Endothelial cell of umbilical vein (primary cell): ENCODE measurements around the gene ADAM30. TPM values are rescaled to one million over a fixed set of nuclear protein-coding genes. Genes with fewer than 3 reads are reported as not detected.

Source experiments
- BruUV-seq: library from RNA; stranded (reverse); fragments of 400-500 nt; replicated peaks from 2 replicates; lab custom pipeline; 2021; lab: Mats Ljungman, UMichigan
- CTCF ChIA-PET: fragments of 300-600, 350-600 bp; sonication (Branson Sonifier 250); formaldehyde crosslinking; loops from one replicate; lab custom pipeline; 2021; ENCODE audit warnings: antibody characterized with exemption, inconsistent platforms; lab: Charles Lee
- POLR2A ChIA-PET: fragments of 300-600, 350-600 bp; sonication (Branson Sonifier 250); formaldehyde crosslinking; loops from one replicate; lab custom pipeline; 2021; ENCODE audit warnings: antibody characterized with exemption, inconsistent platforms; lab: Charles Lee
- DNase-seq: peaks from one replicate; pipeline ENCODE4 v3.0.0-alpha.2; 2011; ENCODE audit warnings: low read depth, low spot score
- FAIRE-seq: peaks from 2 replicates; lab custom pipeline; 2011; peaks lifted over from hg19 to GRCh38; lab: Jason Lieb, UNC
- H2AFZ ChIP-seq: 2 replicates; pipeline ENCODE4 v1.6.0; 2012; ENCODE audit warnings: low read depth, low read length, control low read depth, inconsistent platforms
- H3K27ac ChIP-seq: 2 replicates; pipeline ENCODE4 v1.5.1; 2011; ENCODE audit warnings: low read depth, mild to moderate bottlenecking, control low read depth, low read length, moderate library complexity; ENCODE audit not compliant: insufficient read depth
- H3K27me3 ChIP-seq, 2 experiments: 2 replicates each; pipeline versions ENCODE4 v1.6.0 to v1.6.1; 2011; ENCODE audit warnings: low read length in 2 of 2, mixed read lengths in 1 of 2; ENCODE audit not compliant: control insufficient read depth in 2 of 2, insufficient read depth in 2 of 2
- H3K36me3 ChIP-seq, 2 experiments: 2 replicates in 1 of 2; 3 replicates in 1 of 2; pipeline ENCODE4 v1.5.1; 2011; ENCODE audit warnings: low read length in 2 of 2, mild to moderate bottlenecking in 1 of 2, moderate library complexity in 1 of 2; ENCODE audit not compliant: control insufficient read depth in 2 of 2, insufficient read depth in 2 of 2; ENCODE audit errors: extremely low read depth in 1 of 2
- H3K4me1 ChIP-seq: 3 replicates; pipeline ENCODE4 v1.5.1; 2011; ENCODE audit warnings: mild to moderate bottlenecking, low read length; ENCODE audit not compliant: control insufficient read depth, insufficient read depth; ENCODE audit errors: extremely low read depth
- H3K4me2 ChIP-seq: 2 replicates; pipeline ENCODE4 v1.6.1; 2011; ENCODE audit warnings: low read length, control low read depth, mixed read lengths; ENCODE audit not compliant: insufficient read depth
- H3K4me3 ChIP-seq, 3 experiments: fragments of 200-600 bp in 1 of 3; sonication (generic), shearing (Covaris generic) in 1 of 3; replicated peaks in 1 of 3; 2 replicates each; pipeline ENCODE4 v1.5.1; 2011 to 2016; ENCODE audit warnings: control low read depth in 3 of 3, low read length in 3 of 3, mild to moderate bottlenecking in 2 of 3, inconsistent platforms in 1 of 3, low read depth in 1 of 3, moderate library complexity in 1 of 3; ENCODE audit not compliant: insufficient read depth in 1 of 3
- H3K79me2 ChIP-seq: 2 replicates; pipeline ENCODE4 v1.6.0; 2012; ENCODE audit warnings: low read length, inconsistent platforms; ENCODE audit not compliant: control insufficient read depth, insufficient read depth
- H3K9ac ChIP-seq: replicated peaks from 2 replicates; pipeline ENCODE3; 2011; ENCODE audit warnings: low read length, control low read depth; ENCODE audit not compliant: insufficient read depth; ENCODE audit errors: extremely low read depth
- H3K9me1 ChIP-seq: replicated peaks from 3 replicates; pipeline ENCODE4 v1.6.0; 2011; ENCODE audit warnings: mild to moderate bottlenecking, low read length; ENCODE audit not compliant: control insufficient read depth, insufficient read depth; ENCODE audit errors: extremely low read depth
- H3K9me3 ChIP-seq: replicated peaks from 2 replicates; pipeline ENCODE4 v1.5.1; 2012; ENCODE audit warnings: low read length, inconsistent platforms; ENCODE audit not compliant: control insufficient read depth, insufficient read depth
- H4K20me1 ChIP-seq: replicated peaks from 2 replicates; pipeline ENCODE3; 2011; ENCODE audit warnings: mild to moderate bottlenecking, low read length; ENCODE audit not compliant: control insufficient read depth, insufficient read depth; ENCODE audit errors: extremely low read depth
- EZH2 ChIP-seq: IDR thresholded peaks from 2 replicates; pipeline ENCODE4 v1.6.1; 2012; ENCODE audit warnings: borderline replicate concordance, low read depth, mild to moderate bottlenecking, moderate library complexity, low read length, inconsistent platforms; ENCODE audit not compliant: severe bottlenecking
- FOS ChIP-seq: IDR thresholded peaks from 2 replicates; pipeline ENCODE4 v1.6.1; 2011; ENCODE audit warnings: mild to moderate bottlenecking, low read length, moderate library complexity, borderline replicate concordance; ENCODE audit not compliant: insufficient read depth
- GATA2 ChIP-seq: IDR thresholded peaks from 2 replicates; pipeline ENCODE4 v1.7.0; 2011; ENCODE audit warnings: low read depth, mild to moderate bottlenecking, moderate library complexity, mixed read lengths, low read length; ENCODE audit not compliant: insufficient read length, insufficient read depth
- JUN ChIP-seq: IDR thresholded peaks from 2 replicates; pipeline ENCODE4 v1.6.1; 2011; ENCODE audit warnings: borderline replicate concordance, low read depth; ENCODE audit not compliant: insufficient read length, insufficient read depth
- MYC ChIP-seq: IDR thresholded peaks from one replicate; pipeline ENCODE4 v1.6.1; 2011; ENCODE audit warnings: mild to moderate bottlenecking, low read depth, low read length
- POLR2A ChIP-seq: IDR thresholded peaks from 2 replicates; pipeline ENCODE4 v1.6.1; 2012; ENCODE audit warnings: low read depth, mild to moderate bottlenecking, control low read depth, low read length
- POLR2AphosphoS5 ChIP-seq: IDR thresholded peaks from 2 replicates; pipeline ENCODE4 v1.6.1; 2012; ENCODE audit warnings: low read depth, mild to moderate bottlenecking, control low read depth, low read length, moderate library complexity; ENCODE audit not compliant: insufficient read depth
- dilution Hi-C: fragments of 300-500 bp; cut with MboI; formaldehyde crosslinking; loops from one replicate; pipeline ENCODE4 v1.15.0; 2019; ENCODE audit warnings: low sequenced_read_pairs; ENCODE audit not compliant: extremely low pct_ligation_motif_present
- intact Hi-C: fragments of 100-400 bp; cut with micrococcal nuclease; formaldehyde crosslinking; loops from one replicate; pipeline ENCODE4 v1.10.0; 2022
- polyA plus RNA-seq, 4 experiments: library from polyadenylated mRNA; depleted of rRNA in 3 of 4; stranded (reverse) in 3 of 4; unstranded in 1 of 4; fragments of >200 nt; gene quantifications; 2 replicates each; pipeline versions ENCODE4 v1.2.1 to v1.2.3, GENCODE V29; 2011 to 2012; ENCODE audit warnings: missing spikeins in 1 of 4
- total RNA-seq: library from RNA; stranded (reverse); gene quantifications from 2 replicates; pipeline ENCODE4 v1.2.3, GENCODE V29; 2021
- TF ChIP-seq, protein P1 (sequence below): IDR thresholded peaks from 2 replicates; pipeline ENCODE4 v1.6.1; 2011; ENCODE audit not compliant: insufficient read depth, insufficient read length
- TF ChIP-seq, protein P2 (sequence below), 2 donors: IDR thresholded peaks; 1 replicate in 1 of 2; 2 replicates in 1 of 2; pipeline ENCODE4 v1.5.1; 2011; ENCODE audit warnings: low read length in 2 of 2, mild to moderate bottlenecking in 2 of 2, moderate library complexity in 2 of 2, control low read depth in 1 of 2, inconsistent platforms in 1 of 2, low read depth in 1 of 2; ENCODE audit not compliant: insufficient read depth in 1 of 2; ENCODE audit errors: extremely low read depth in 1 of 2

ADAM30 gene
- total and polyA plus RNA-seq, 2 donors (not counting 3 experiments of a cell fraction or from before 2014, with no cell fraction given), result not detected

DNA sequence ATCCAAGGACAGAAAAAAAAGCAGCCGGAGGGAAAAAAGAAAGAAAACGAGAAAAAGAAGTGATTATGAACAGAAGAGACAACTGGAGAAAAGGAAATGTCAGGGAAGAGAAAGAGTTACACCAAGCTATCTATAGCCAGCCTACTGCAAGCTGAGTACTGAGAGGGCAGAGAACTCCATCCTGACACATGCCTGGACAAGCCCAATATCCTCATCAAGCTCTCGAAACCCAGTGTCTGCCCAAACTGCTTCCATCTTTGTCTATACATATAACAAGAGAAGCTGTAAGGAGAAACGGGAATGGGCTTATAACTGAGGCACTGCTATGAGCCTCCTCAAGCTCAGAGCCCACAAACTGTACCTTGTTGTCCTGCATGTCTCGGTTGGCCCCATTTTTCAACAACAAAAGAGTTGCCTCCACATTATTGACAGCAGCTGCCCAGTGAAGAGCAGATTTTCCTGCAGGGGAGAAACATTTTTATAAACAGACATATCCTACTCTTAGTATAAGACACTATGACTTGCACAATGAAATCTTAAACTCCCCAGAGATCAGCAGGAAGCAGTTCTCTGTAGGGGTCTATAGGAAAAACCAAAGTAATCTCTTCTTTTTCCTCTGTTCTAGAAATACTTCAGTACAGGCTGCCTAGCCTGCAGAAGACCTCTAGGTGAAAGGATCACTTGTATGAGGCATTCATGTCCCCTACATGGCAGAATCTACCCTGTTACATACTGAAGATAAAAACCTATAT, 21.2 kb upstream of the ADAM30 start:
- dilution Hi-C loops (no loop called here), intact Hi-C loops (no loop called here)
- no peak for DNase-seq
- Histone ChIP-seq H3K27ac (no peak overlapping the region), H4K20me1 (no peaks in the 10 kb centered on the region), H3K9me3 (no peaks in the 10 kb centered on the region), H3K9me1 (no peaks in the 10 kb centered on the region), H3K4me2 (no peak overlapping the region), H3K4me1 (no peaks in the 10 kb centered on the region), H2AFZ (no peak overlapping the region), H3K4me3 (no peak overlapping the region), H3K79me2 (no peaks in the 10 kb centered on the region), H3K36me3 (peaks cover 16 to 18% of the 10 kb centered on the region in 2 experiments), H3K9ac (no peak overlapping the region), H3K27me3 (no peaks in the 10 kb centered on the region)
- ChIA-PET CTCF (interaction anchor here (1.2 to 1.6 kb wide), 3 partner anchors 18 to 109 kb away, joined by 3 to 4 read pairs (median 3); no protein-coding TSS in a partner anchor), POLR2A (no interaction called here)
- TF ChIP-seq, protein P1, sequence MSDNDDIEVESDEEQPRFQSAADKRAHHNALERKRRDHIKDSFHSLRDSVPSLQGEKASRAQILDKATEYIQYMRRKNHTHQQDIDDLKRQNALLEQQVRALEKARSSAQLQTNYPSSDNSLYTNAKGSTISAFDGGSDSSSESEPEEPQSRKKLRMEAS, result no peak
- TF ChIP-seq MYC (no peak), EZH2 (no peak), GATA2 (no peak), POLR2A (no peak), POLR2AphosphoS5 (no peak), FOS (no peak), JUN (no peak)
- TF ChIP-seq, protein P2, sequence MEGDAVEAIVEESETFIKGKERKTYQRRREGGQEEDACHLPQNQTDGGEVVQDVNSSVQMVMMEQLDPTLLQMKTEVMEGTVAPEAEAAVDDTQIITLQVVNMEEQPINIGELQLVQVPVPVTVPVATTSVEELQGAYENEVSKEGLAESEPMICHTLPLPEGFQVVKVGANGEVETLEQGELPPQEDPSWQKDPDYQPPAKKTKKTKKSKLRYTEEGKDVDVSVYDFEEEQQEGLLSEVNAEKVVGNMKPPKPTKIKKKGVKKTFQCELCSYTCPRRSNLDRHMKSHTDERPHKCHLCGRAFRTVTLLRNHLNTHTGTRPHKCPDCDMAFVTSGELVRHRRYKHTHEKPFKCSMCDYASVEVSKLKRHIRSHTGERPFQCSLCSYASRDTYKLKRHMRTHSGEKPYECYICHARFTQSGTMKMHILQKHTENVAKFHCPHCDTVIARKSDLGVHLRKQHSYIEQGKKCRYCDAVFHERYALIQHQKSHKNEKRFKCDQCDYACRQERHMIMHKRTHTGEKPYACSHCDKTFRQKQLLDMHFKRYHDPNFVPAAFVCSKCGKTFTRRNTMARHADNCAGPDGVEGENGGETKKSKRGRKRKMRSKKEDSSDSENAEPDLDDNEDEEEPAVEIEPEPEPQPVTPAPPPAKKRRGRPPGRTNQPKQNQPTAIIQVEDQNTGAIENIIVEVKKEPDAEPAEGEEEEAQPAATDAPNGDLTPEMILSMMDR (IDR thresholded peaks at IDR 0.05; ENCODE audit: extremely low read depth in 1 of 2, insufficient read depth in 1 of 2, low read depth in 1 of 2, low read length in 2 of 2), result no peak
- BruUV-seq, result no TSS peak
- FAIRE-seq, result peak; percentile 44
